ENCODE measurements around the gene PI16. TPM values are rescaled to one million over a fixed set of nuclear protein-coding genes. Genes with fewer than 3 reads are reported as not detected.

The PI16 gene
- 0.59 and 1.8 TPM in 2 replicates for total RNA-seq

GRCh38 chr6:36954262-36954931 is at the start of gene PI16:
Gene PI16, plus strand, starts transcription at chr6:36954738. Its CDS starts 23 bp downstream, at chr6:36954761.

DNA sequence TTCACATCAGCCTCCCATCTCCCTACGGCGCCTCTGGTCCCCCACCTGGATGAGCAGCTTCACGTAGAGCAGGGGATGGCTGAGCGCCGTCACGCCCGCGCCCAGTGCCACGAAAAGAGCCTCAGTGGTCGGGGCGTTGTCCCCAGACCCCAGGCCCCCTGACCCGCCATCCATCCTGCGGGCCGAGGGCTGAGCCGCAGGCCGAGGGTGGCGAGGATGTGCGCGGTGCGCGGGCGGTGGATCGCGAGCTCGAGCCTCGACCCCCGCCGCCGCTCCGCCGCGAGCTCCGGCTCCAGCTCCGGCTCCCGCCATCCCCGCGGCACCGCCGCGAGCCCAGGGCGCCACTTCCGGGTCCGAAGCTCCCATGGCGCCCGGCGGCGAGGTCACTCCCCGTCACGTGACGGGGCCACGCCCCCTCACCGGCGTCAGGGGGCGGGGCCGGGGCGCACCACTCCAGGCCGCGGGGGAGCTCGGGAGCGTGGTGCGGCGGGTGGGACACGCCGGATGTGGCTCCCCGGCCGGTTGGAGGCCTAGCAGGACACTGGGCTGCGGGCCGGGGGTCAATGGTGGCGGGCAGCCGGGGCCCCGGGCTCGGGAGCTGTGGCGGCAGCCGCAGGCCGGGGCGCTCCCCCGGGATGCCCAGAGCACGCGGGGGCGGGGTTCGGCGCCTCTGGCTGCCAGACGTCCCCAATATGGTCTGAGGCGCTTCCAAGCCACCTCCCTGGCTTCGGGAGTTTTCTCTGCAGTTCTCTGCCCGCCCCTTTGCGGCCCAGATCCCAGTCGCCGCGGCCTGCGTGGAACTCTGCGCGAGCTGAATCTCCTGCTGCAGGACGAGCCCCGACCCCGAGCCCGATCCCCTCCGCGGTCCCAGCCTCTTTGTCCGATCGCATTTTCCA is 31.5 kb downstream of the PI16 start, which contains the start of gene MTCH1:
Gene MTCH1 (minus strand): TSS at position 389 of the 896 bp plus-strand sequence. CDS start 23 bp downstream, at position 366.

DNA sequence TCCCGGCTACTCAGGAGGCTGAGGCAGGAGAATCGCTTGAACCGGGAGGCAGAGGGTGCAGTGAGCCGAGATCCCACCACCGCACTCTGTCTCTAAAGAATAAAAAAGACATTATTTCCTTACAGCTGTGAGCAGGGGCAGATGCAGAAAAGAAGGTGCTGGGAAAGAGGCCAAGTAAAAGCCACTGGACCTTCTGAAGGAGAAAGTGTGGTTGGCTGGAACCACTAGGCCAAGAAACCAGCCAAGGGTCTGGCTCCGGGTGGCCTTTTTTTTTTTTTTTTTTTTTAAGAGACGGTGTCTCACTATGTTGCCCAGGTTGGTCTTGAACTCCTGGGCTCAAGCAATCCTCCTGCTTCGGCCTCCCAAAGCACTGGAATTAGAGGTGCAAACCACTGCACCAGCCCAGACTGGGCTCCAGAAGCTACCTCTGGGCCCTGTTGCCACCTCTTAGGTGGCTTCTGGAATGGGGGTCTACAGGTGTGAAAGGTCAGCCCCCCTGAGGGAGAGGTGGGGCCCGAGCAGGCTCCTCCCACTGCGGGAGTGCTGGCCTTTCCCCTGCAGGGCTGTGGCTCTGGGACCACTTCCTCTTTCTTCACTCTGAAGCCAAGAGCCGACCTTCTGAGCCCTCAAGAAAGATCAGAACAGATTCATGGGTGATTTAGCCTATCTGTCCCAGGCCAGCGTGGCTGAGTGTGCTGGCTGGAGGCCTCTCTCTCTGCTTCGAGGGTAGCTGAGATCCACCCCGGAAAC is 50.7 kb downstream of the PI16 start, which contains the start of gene FGD2:
Gene FGD2 (plus strand): TSS at position 595 of the 750 bp plus-strand sequence. CDS start 163 bp downstream, outside the sequence.

Other genes starting within 250 kb of the PI16 start
- 0.17 and 0.20 TPM in 2 replicates for gene CPNE5, start 115.3 kb upstream of the PI16 start, total RNA-seq
- 19.4 and 24.3 TPM in 2 replicates for gene PPIL1, start 79.9 kb upstream of the PI16 start, total RNA-seq
- gene C6orf89, start 68.8 kb upstream of the PI16 start, total RNA-seq: 61.6 and 73.6 TPM in 2 replicates
- 238 and 269 TPM in 2 replicates for gene MTCH1, start 31.5 kb downstream of the PI16 start, total RNA-seq
- gene FGD2, start 50.9 kb downstream of the PI16 start, total RNA-seq: not detected in 2 replicates
- 19.3 and 33.9 TPM in 2 replicates for gene PIM1, start 215.4 kb downstream of the PI16 start, total RNA-seq